GM12873 (cell line): ENCODE results near the gene CTR9.

Experiments
- TF ChIP-seq, protein P1 (sequence below): IDR thresholded peaks from 2 replicates; pipeline ENCODE4 v1.5.1; 2012; ENCODE audit warnings: low read depth, mild to moderate bottlenecking, moderate library complexity, low read length, control low read depth; ENCODE audit not compliant: insufficient read depth; ENCODE audit errors: missing control alignments

CTR9 gene

DNA sequence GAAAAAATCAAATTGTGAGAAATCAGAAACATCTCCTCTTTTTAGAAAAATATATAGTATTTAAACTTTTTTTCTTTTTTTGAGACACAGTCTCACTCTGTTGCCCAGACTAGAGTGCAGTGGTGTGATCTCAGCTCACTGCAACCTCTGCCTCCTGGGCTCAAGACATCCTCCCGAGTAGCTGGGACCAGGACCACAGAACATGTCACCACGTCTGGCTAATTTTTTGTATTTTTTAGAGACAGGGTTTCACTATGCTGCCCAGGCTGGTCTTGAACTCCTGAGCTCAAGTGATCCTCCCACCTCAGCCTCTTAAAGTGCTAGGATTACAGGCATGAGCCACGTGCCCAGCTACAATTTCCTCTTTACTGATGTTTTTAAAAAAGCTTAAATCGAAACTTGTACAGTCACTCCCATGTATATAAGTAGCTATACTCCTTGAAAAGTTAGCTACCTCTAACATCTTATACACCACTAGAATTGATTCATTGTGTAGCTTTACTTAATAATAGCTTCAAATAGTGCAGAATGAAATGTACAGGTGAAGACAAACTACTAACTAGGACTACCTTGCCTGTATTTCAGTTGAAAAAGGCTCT is 47.4 kb downstream of the CTR9 start:
- TF ChIP-seq, protein P1, sequence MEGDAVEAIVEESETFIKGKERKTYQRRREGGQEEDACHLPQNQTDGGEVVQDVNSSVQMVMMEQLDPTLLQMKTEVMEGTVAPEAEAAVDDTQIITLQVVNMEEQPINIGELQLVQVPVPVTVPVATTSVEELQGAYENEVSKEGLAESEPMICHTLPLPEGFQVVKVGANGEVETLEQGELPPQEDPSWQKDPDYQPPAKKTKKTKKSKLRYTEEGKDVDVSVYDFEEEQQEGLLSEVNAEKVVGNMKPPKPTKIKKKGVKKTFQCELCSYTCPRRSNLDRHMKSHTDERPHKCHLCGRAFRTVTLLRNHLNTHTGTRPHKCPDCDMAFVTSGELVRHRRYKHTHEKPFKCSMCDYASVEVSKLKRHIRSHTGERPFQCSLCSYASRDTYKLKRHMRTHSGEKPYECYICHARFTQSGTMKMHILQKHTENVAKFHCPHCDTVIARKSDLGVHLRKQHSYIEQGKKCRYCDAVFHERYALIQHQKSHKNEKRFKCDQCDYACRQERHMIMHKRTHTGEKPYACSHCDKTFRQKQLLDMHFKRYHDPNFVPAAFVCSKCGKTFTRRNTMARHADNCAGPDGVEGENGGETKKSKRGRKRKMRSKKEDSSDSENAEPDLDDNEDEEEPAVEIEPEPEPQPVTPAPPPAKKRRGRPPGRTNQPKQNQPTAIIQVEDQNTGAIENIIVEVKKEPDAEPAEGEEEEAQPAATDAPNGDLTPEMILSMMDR, result no peak

DNA sequence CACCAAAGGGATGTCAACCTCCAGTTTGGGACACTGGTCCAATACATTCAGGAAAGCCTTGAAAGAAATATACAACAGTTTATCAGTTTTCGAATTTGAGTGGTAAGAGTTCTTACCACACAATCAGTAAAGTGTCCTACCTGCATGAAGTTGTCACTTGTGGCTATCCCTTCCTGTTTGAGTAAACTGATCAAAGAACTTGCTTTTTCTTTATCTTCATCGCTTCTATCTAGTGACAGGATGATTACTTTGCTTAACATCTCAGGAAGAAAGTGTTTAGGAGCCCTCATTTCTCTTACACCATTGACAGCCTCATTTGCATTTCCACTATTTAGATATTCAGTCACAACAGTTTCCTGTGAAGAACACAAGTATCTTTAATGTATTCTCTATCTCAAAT is 49.2 kb downstream of the CTR9 start:
- TF ChIP-seq, protein P1, result no peak

DNA sequence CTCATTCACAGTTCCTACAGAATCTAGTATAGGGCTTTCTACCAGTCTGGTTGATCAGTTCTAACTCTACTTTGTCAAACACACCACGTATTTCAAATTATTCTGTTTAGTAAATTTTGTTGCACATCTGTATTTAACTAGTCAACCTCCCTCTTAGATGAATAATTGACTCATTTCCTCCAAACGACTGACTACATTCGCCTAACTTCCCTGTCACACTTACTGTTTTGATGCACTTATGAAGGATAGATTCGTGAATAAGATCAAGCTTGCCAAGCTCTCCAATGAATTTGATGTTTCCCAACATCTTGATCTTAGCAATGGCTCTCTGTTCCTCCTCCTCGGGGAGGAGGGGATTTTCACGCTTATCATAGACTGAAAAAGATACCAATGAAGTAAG is 52.6 kb downstream of the CTR9 start:
- TF ChIP-seq, protein P1, result no peak

DNA sequence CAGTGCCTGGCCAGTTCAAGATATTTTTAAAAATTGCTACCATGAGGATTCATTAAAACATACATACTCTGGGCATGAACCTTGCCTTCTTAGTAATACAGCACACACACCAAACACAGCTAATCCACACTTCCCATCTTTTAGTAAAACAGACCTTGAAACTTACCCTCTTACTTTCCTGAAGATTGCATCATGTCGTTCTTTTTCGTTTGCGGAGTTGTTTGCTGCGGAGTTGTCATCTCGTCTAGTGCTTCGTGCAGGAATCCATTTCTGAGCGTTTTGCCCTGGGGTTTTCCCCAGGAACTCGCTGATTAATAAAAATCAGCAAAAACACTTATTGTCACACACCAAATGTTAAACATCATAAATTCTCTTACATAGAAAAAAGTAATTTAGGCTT is 54.7 kb downstream of the CTR9 start:
- TF ChIP-seq, protein P1, result no peak

DNA sequence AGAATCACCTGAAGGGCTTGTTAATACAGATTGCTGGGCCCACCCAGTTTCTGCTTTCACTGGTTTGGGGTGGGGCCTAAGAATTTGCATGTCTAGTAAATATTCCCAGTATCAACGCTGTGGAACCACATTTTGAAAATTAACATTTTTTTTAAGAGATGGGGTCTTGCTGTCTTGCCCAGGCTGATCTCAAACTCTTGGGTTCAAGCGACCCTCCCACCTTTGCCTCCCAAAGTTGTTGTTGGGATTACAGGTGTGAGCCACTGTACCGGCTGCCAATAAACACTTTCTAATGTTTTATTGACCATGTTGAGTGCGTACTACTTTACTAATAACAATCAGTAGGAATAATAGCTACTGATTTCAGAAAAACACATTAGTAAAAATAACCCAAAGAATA is 55.2 kb downstream of the CTR9 start:
- TF ChIP-seq, protein P1, result no peak

DNA sequence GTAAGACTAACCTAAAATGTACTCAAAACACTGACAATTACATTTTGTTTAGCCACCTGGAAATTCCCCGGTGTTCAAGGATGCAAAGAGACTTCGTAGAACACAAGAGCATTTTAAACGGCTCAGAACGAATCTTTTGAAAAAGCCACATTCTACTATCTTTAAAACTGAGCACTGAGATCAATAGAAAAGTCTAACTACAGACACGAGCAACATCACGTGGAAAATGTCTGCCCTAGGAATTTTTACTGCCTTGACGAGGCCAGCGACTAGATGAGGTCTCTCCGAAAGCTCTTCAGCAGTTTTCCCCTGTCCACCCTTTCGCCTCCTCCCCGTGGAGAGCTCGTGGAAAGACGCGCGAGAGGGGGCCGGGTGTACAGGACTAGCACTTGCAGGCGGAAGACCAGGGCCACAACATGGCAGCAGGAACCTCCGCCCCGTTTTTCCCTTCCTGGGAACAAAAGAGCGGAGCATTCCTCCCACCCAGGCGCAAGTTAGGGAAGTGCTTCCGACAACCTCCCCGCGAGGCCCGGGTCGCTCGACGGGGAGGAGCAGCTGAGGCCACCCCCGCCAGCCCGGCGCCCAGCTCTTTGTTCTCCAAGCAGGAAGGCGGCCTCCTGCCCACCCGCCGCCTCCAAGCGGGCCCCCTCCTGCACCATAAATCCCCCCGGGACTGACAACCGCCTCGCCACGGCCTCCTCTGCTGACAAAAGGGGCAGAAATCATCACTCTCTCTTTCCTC is 56.6 kb downstream of the CTR9 start:
- TF ChIP-seq, protein P1, result no peak

DNA sequence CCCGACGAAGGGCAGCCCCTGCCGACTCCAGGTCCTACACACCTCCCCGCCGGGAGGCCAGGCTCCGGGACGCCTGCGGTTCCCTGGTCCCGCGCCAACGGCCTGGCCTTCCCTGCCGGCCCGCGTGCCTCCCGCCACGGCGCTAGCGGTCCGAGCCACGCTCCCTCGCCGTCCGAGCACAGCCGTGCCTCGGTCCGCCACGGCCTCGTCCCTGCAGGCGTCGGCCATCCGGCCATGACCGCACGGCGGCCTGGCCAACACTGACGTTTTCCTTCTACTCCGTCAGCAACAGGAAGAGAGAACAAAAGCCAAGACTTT is 57.1 kb downstream of the CTR9 start:
- TF ChIP-seq, protein P1, result no peak
